Measurements from ENCODE around the gene HNRNPC.

DNA sequence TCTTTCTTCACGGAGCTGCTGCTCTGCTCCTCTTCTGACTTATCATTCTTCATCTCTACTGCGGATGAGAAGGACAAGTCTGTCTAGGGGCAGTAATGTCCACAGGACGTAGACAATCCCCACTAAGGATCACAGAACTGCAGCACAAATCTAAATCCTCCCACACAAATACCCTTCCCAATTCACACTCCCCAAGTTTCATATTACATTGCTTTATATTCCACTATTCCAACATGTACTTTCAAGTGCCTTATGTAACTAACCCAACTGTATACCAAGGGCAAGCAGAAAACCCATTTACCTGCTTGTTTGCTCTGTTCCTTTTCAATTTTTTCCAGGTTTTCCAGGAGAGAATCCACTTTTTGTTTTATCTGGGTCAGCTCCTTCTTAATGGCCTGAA is 57.7 kb downstream of the HNRNPC start:
- TF ChIP-seq, protein P1, sequence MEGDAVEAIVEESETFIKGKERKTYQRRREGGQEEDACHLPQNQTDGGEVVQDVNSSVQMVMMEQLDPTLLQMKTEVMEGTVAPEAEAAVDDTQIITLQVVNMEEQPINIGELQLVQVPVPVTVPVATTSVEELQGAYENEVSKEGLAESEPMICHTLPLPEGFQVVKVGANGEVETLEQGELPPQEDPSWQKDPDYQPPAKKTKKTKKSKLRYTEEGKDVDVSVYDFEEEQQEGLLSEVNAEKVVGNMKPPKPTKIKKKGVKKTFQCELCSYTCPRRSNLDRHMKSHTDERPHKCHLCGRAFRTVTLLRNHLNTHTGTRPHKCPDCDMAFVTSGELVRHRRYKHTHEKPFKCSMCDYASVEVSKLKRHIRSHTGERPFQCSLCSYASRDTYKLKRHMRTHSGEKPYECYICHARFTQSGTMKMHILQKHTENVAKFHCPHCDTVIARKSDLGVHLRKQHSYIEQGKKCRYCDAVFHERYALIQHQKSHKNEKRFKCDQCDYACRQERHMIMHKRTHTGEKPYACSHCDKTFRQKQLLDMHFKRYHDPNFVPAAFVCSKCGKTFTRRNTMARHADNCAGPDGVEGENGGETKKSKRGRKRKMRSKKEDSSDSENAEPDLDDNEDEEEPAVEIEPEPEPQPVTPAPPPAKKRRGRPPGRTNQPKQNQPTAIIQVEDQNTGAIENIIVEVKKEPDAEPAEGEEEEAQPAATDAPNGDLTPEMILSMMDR (IDR thresholded peaks at IDR 0.05) = no peak
- TF ChIP-seq EZH2phosphoT487 (IDR thresholded peaks at IDR 0.05) = no peak

Measured in neural progenitor cell (in vitro differentiated cells).